CD4-positive, alpha-beta T cell treated with Interleukin-21 for 1 hour (primary cell): ENCODE results near the gene VCX3A.
"Not testable (repeated sequence)": the region's sequence is repeated elsewhere in the genome, so short reads cannot be mapped to it uniquely, and the experiment has no call there.

Experiments
- DNase-seq: peaks from one replicate; pipeline ENCODE4 v3.0.0-alpha.2; 2020

VCX3A gene

GRCh38 chrX:6535018-6535417, at the start of gene VCX3A:
Gene VCX3A, minus strand, starts transcription at chrX:6535118. Its CDS starts 621 bp downstream, at chrX:6534497.
- not testable (repeated sequence) for DNase-seq

GRCh38 chrX:6574762-6575161, 39.8 kb upstream of the VCX3A start:
- no peak for DNase-seq

- DNase-seq = no peak
Measured at GRCh38 chrX:6568031-6568430, 33.1 kb upstream of the VCX3A start.

- DNase-seq = no peak
Measured at GRCh38 chrX:6558979-6559378, 24.1 kb upstream of the VCX3A start.

- DNase-seq = no peak
Measured at GRCh38 chrX:6557690-6558089, 22.8 kb upstream of the VCX3A start.

- DNase-seq = no peak
Measured at GRCh38 chrX:6550999-6551398, 16.1 kb upstream of the VCX3A start.

GRCh38 chrX:6545712-6546111, 10.8 kb upstream of the VCX3A start:
- no peak for DNase-seq

- DNase-seq = no peak
Measured at GRCh38 chrX:6526564-6527136, 8.3 kb downstream of the VCX3A start.

GRCh38 chrX:6517376-6517775, 17.5 kb downstream of the VCX3A start:
- DNase-seq = no peak

- DNase-seq = no peak
Measured at GRCh38 chrX:6506444-6506843, 28.5 kb downstream of the VCX3A start.

GRCh38 chrX:6505960-6506359, 29.0 kb downstream of the VCX3A start:
- DNase-seq = no peak

GRCh38 chrX:6500719-6501118, 34.2 kb downstream of the VCX3A start:
- DNase-seq = no peak

- DNase-seq = no peak
Measured at GRCh38 chrX:6498324-6498723, 36.6 kb downstream of the VCX3A start.
